ENCODE results near the gene SH3GL1. TPM values are rescaled to one million over a fixed set of nuclear protein-coding genes. Genes with fewer than 3 reads are reported as not detected.

SH3GL1 gene
- polyA plus RNA-seq, 1 of the 3 experiments (the other 2 are of a cell fraction), result 82.8 TPM

- no peaks in the 10 kb centered on the region for H3K27me3 ChIP-seq (ENCODE audit: insufficient read depth)
- no peaks in the 10 kb centered on the region for H3K9me3 ChIP-seq
- 0 out of 2 replicates have a peak, but pooled peaks cover 5% of the 10 kb centered on the region for H3K79me2 ChIP-seq (ENCODE audit: insufficient read depth)
- H4K20me1 ChIP-seq (ENCODE audit: insufficient read depth), result no peaks in the 10 kb centered on the region
- no peaks in the 10 kb centered on the region for H3K9me2 ChIP-seq
- no peaks in the 10 kb centered on the region for H3F3A ChIP-seq (replicated peaks; ENCODE audit: insufficient read depth)
- CTCF ChIA-PET, result interaction anchor here (1.0 to 4.7 kb wide), 10 partner anchors 11 to 110 kb away, joined by 3 to 50 read pairs (median 4); partner anchors contain the start of gene SH3GL1
- H2AFZ ChIP-seq (ENCODE audit: low read depth), result peak overlapping the region; percentile 77
- peak overlapping the region; percentile 69 to 91 for H3K27ac ChIP-seq (ENCODE audit: low read depth in 2 of 2, low read length in 1 of 2)
- H3K9ac ChIP-seq, result peak overlapping the region; percentile 78
- POLR2A ChIA-PET, result interaction anchor here (0.8 to 3.6 kb wide), 17 partner anchors 9 to 107 kb away, joined by 3 to 32 read pairs (median 5); partner anchors contain the start of genes FSD1, SH3GL1, SHD and YJU2
- WGBS (ENCODE audit: low lambda C conversion rate), result 5% methylated on average over 10 of the region's 10 CpGs
- no peak for DNase-seq
- H3K36me3 ChIP-seq (replicated peaks in 1 of 2; ENCODE audit: control insufficient read depth in 1 of 2, insufficient read depth in 2 of 2, low read length in 1 of 2), result peaks cover 0 to 2% of the 10 kb centered on the region in 2 experiments
- TF ChIP-seq SIN3A (IDR thresholded peaks at IDR 0.05; ENCODE audit: borderline replicate concordance, low read depth, low read length), result no peak
- TF ChIP-seq FOSL2 (IDR thresholded peaks at IDR 0.05; ENCODE audit: borderline replicate concordance, low read depth), result no peak
- no peak for TF ChIP-seq EP300 (IDR thresholded peaks at IDR 0.05; ENCODE audit: borderline replicate concordance in 1 of 2, low read depth in 1 of 2, low read length in 1 of 2)
- TF ChIP-seq SMC3 (IDR thresholded peaks at IDR 0.05; ENCODE audit: low read depth, low read length), result no peak
- TF ChIP-seq ELF1 (IDR thresholded peaks at IDR 0.05), result no peak
- TF ChIP-seq FOXM1 (IDR thresholded peaks at IDR 0.05; ENCODE audit: low read depth), result no peak
- TF ChIP-seq RCOR1 (IDR thresholded peaks at IDR 0.05; ENCODE audit: low read length), result no peak
- no peak for TF ChIP-seq REST (IDR thresholded peaks at IDR 0.05; ENCODE audit: low read depth, low read length)
- TF ChIP-seq RFX5 (IDR thresholded peaks at IDR 0.05; ENCODE audit: low read length), result no peak
- no peak for TF ChIP-seq MAX (IDR thresholded peaks at IDR 0.05; ENCODE audit: low read depth)
- TF ChIP-seq NFIC (IDR thresholded peaks at IDR 0.05; ENCODE audit: borderline replicate concordance), result no peak
- no peak for TF ChIP-seq NRF1 (IDR thresholded peaks at IDR 0.05; ENCODE audit: low read depth, low read length)
- TF ChIP-seq JUND (IDR thresholded peaks at IDR 0.05), result no peak
- no peak for TF ChIP-seq PBX3 (IDR thresholded peaks at IDR 0.05)
- no peak for TF ChIP-seq MXI1 (IDR thresholded peaks at IDR 0.05; ENCODE audit: low read depth, low read length)
- TF ChIP-seq CHD2 (IDR thresholded peaks at IDR 0.05; ENCODE audit: low read length, partially characterized antibody), result no peak
- no peak for TF ChIP-seq USF1 (IDR thresholded peaks at IDR 0.05; ENCODE audit: borderline replicate concordance, low read depth)
- TF ChIP-seq IRF3 (IDR thresholded peaks at IDR 0.05; ENCODE audit: low read depth, low read length), result no peak
- no peak for TF ChIP-seq POLR2AphosphoS5 (IDR thresholded peaks at IDR 0.05; ENCODE audit: low read depth, low read length)
- H3K4me2 ChIP-seq, result peak overlapping the region; percentile 84
- peaks cover 0 to 11% of the 10 kb centered on the region in 2 experiments; a peak in 1 of 4 replicates for H3K4me1 ChIP-seq (ENCODE audit: control insufficient read depth in 1 of 2, insufficient read depth in 2 of 2, low read depth in 1 of 2, low read length in 1 of 2)
- peak overlapping the region; percentile 61 to 63 for H3K4me3 ChIP-seq (ENCODE audit: low read depth in 2 of 2, low read length in 1 of 2)
Observed at GRCh38 chr19:4342314-4342614, 58.1 kb downstream of the SH3GL1 start.
